PC-3 (cell line): ENCODE results near the gene GOLM1.
"Not testable (repeated sequence)": the region's sequence is repeated elsewhere in the genome, so short reads cannot be mapped to it uniquely, and the experiment has no call there.

Source experiments
- EZH2 ChIP-seq: fragments of 300-600 bp; sonication (generic); IDR thresholded peaks from one replicate; pipeline ENCODE4 v1.6.1; 2017; ENCODE audit warnings: antibody characterized with exemption, mild to moderate bottlenecking, low read length; ENCODE audit not compliant: unreplicated experiment
- TF ChIP-seq, protein P1 (sequence below): fragments of 300-600 bp; sonication (generic); conservative IDR thresholded peaks from 2 replicates; pipeline ENCODE4 v1.5.1; 2017; ENCODE audit warnings: antibody characterized with exemption, low read depth, mild to moderate bottlenecking, low read length

GRCh38 chr9:86146671-86147070 is 47.3 kb upstream of the GOLM1 start:
- TF ChIP-seq, protein P1, sequence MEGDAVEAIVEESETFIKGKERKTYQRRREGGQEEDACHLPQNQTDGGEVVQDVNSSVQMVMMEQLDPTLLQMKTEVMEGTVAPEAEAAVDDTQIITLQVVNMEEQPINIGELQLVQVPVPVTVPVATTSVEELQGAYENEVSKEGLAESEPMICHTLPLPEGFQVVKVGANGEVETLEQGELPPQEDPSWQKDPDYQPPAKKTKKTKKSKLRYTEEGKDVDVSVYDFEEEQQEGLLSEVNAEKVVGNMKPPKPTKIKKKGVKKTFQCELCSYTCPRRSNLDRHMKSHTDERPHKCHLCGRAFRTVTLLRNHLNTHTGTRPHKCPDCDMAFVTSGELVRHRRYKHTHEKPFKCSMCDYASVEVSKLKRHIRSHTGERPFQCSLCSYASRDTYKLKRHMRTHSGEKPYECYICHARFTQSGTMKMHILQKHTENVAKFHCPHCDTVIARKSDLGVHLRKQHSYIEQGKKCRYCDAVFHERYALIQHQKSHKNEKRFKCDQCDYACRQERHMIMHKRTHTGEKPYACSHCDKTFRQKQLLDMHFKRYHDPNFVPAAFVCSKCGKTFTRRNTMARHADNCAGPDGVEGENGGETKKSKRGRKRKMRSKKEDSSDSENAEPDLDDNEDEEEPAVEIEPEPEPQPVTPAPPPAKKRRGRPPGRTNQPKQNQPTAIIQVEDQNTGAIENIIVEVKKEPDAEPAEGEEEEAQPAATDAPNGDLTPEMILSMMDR: not testable (repeated sequence)
- not testable (repeated sequence) for TF ChIP-seq EZH2
